Stimulated activated CD4-positive, alpha-beta T cell treated with anti-CD3 and anti-CD28 coated beads, TNF-alpha, amount 100 ng/mL, for 1 hour (primary cell): Measurements from ENCODE around the gene OR10H5.
"Not testable (repeated sequence)": the region's sequence is repeated elsewhere in the genome, so short reads cannot be mapped to it uniquely, and the experiment has no call there.

Experiments used
- DNase-seq, 3 donors: peaks; one replicate each; pipeline ENCODE4 v3.0.0-alpha.2; 2020; ENCODE audit warnings: low read depth in 3 of 3, low spot score in 1 of 3

OR10H5 gene

DNA sequence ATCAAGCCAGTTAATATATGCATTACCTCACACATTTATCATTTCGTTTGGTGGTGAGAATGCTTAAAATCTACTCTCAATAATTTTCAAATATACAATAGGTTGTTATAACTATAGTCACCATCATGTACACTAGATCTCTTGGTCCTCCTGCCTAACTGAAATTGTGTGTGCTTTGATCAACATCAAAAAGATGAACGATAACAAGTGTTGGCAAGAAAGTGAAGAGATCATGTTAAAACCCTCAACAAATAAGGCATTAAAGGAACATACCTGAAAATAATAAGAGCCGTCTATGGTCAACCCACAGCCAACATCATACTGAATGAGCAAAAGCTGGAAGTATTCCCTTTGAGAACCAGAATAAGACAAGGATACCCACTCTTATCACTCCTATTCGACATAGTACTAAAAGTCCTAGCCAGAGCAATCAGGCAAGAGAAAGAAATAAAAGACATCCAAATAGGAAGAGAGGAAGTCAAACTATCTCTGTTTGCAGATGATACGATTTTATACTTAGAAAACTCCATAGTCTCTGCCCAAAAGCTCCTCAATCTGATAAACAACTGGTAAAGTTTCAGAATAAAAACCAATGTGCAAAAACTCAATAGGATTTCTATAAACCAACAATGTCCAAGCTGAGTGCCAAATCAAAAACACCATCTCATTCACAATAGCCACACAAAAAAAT, 55.9 kb downstream of the OR10H5 start:
- DNase-seq: no peak

DNA sequence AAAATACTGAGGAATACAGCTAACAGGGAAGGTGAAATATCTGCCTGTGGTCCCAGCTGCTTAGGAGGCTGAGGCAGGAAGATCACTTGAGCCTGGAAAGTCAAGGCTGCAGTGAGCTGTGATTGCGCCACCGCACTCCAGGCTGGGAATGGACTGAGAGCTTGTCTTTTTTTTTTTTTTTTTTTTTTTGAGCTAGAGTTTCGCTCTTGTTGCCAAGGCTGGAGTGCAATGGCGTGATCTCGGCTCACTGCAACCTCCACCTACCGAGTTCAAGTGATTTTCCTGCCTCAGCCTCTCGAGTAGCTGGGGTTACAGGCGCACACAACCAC, 56.4 kb downstream of the OR10H5 start:
- DNase-seq: not testable (repeated sequence)

GRCh38 chr19:15846923-15847322, 59.5 kb downstream of the OR10H5 start:
- no peak for DNase-seq

- DNase-seq: no peak
Observed at GRCh38 chr19:15850385-15850784, 62.9 kb downstream of the OR10H5 start.
